Rectal smooth muscle tissue (tissue), 1 donor: ENCODE measurements around the gene HOXC9.

Source experiments
- H3K27ac ChIP-seq: one replicate; pipeline ENCODE4 v1.7.0; 2013; ENCODE audit warnings: low read depth, low read length, inconsistent platforms
- H3K27me3 ChIP-seq: one replicate; pipeline ENCODE4 v1.7.0; 2013; ENCODE audit warnings: low read length; ENCODE audit not compliant: control insufficient read depth, insufficient read depth
- H3K36me3 ChIP-seq: one replicate; pipeline ENCODE4 v1.7.0; 2013; ENCODE audit warnings: low read length; ENCODE audit not compliant: control insufficient read depth, insufficient read depth
- H3K4me1 ChIP-seq: one replicate; pipeline ENCODE4 v1.7.0; 2013; ENCODE audit warnings: low read length; ENCODE audit not compliant: control insufficient read depth, insufficient read depth
- H3K4me3 ChIP-seq: one replicate; pipeline ENCODE4 v1.7.0; 2013; ENCODE audit warnings: low read length
- H3K9ac ChIP-seq: one replicate; pipeline ENCODE4 v1.7.0; 2013; ENCODE audit warnings: low read length

HOXC9 gene

GRCh38 chr12:53997204-53998109 is 2.5 kb upstream of the HOXC9 start:
- no peaks in the 10 kb centered on the region for H3K36me3 ChIP-seq
- H3K9ac ChIP-seq: no peak overlapping the region
- H3K27me3 ChIP-seq: peaks cover 82% of the 10 kb centered on the region
- H3K4me3 ChIP-seq: no peak overlapping the region
- no peaks in the 10 kb centered on the region for H3K4me1 ChIP-seq
- H3K27ac ChIP-seq: no peak overlapping the region

- H3K4me3 ChIP-seq: no peak overlapping the region
- H3K4me1 ChIP-seq: no peaks in the 10 kb centered on the region
- no peak overlapping the region for H3K9ac ChIP-seq
- no peak overlapping the region for H3K27ac ChIP-seq
- peaks cover 84% of the 10 kb centered on the region for H3K27me3 ChIP-seq
- H3K36me3 ChIP-seq: no peaks in the 10 kb centered on the region
Observed at GRCh38 chr12:53998110-53998899, 1.7 kb upstream of the HOXC9 start.

GRCh38 chr12:53998900-53999236 is 1.1 kb upstream of the HOXC9 start:
- H3K9ac ChIP-seq: no peak overlapping the region
- peaks cover 81% of the 10 kb centered on the region for H3K27me3 ChIP-seq
- no peaks in the 10 kb centered on the region for H3K4me1 ChIP-seq
- no peaks in the 10 kb centered on the region for H3K36me3 ChIP-seq
- no peak overlapping the region for H3K27ac ChIP-seq
- H3K4me3 ChIP-seq: no peak overlapping the region

- Histone ChIP-seq H3K9ac (no peak overlapping the region), H3K4me1 (no peaks in the 10 kb centered on the region), H3K27me3 (peaks cover 77% of the 10 kb centered on the region), H3K4me3 (peak overlapping the region; percentile 5), H3K27ac (no peak overlapping the region), H3K36me3 (no peaks in the 10 kb centered on the region)
Observed at GRCh38 chr12:53999559-54000115, 324 bp upstream of the HOXC9 start.

GRCh38 chr12:54001283-54002187 is 1.6 kb downstream of the HOXC9 start:
- Histone ChIP-seq H3K36me3 (no peaks in the 10 kb centered on the region), H3K27ac (no peak overlapping the region), H3K9ac (no peak overlapping the region), H3K27me3 (peaks cover 77% of the 10 kb centered on the region), H3K4me3 (no peak overlapping the region), H3K4me1 (no peaks in the 10 kb centered on the region)

- Histone ChIP-seq H3K4me3 (no peak overlapping the region), H3K27me3 (peaks cover 75% of the 10 kb centered on the region), H3K27ac (no peak overlapping the region), H3K4me1 (no peaks in the 10 kb centered on the region), H3K9ac (no peak overlapping the region), H3K36me3 (no peaks in the 10 kb centered on the region)
Observed at GRCh38 chr12:54002278-54002914, 2.4 kb downstream of the HOXC9 start.

- H3K27me3 ChIP-seq: peaks cover 73% of the 10 kb centered on the region
- no peaks in the 10 kb centered on the region for H3K36me3 ChIP-seq
- no peak overlapping the region for H3K27ac ChIP-seq
- no peak overlapping the region for H3K4me3 ChIP-seq
- no peaks in the 10 kb centered on the region for H3K4me1 ChIP-seq
- H3K9ac ChIP-seq: no peak overlapping the region
Observed at GRCh38 chr12:54002915-54003389, 3.0 kb downstream of the HOXC9 start.

- no peaks in the 10 kb centered on the region for H3K36me3 ChIP-seq
- no peak overlapping the region for H3K27ac ChIP-seq
- no peak overlapping the region for H3K9ac ChIP-seq
- no peak overlapping the region for H3K4me3 ChIP-seq
- H3K27me3 ChIP-seq: peaks cover 73% of the 10 kb centered on the region
- no peaks in the 10 kb centered on the region for H3K4me1 ChIP-seq
Observed at GRCh38 chr12:54003625-54004024, 3.7 kb downstream of the HOXC9 start.

GRCh38 chr12:54004063-54004840 is 4.3 kb downstream of the HOXC9 start:
- no peak overlapping the region for H3K9ac ChIP-seq
- H3K27me3 ChIP-seq: peaks cover 71% of the 10 kb centered on the region
- no peak overlapping the region for H3K27ac ChIP-seq

GRCh38 chr12:54004841-54005530 is 5.0 kb downstream of the HOXC9 start:
- no peak overlapping the region for H3K9ac ChIP-seq
- peaks cover 3% of the 10 kb centered on the region for H3K4me1 ChIP-seq
- H3K27me3 ChIP-seq: peaks cover 74% of the 10 kb centered on the region

More at GRCh38 chr12:54004063-54004840, 4.3 kb downstream of the HOXC9 start:
- no peaks in the 10 kb centered on the region for H3K36me3 ChIP-seq
- peaks cover under 1% of the 10 kb centered on the region for H3K4me1 ChIP-seq
- H3K4me3 ChIP-seq: no peak overlapping the region

More at GRCh38 chr12:54004841-54005530, 5.0 kb downstream of the HOXC9 start:
- H3K36me3 ChIP-seq: no peaks in the 10 kb centered on the region
- H3K27ac ChIP-seq: no peak overlapping the region
- no peak overlapping the region for H3K4me3 ChIP-seq
